HFFc6 (cell line): ENCODE data around the gene SCAPER. TPM values are rescaled to one million over a fixed set of nuclear protein-coding genes. Genes with fewer than 3 reads are reported as not detected.
"Not testable (repeated sequence)": the region's sequence is repeated elsewhere in the genome, so short reads cannot be mapped to it uniquely, and the experiment has no call there.

Experiments
- DNase-seq: peaks from one replicate; pipeline ENCODE4 v3.0.0-alpha.2; 2018
- H3K27ac Mint-ChIP-seq: 2 replicates; pipeline ENCODE4 v1.8.0; 2020; ENCODE audit warnings: mild to moderate bottlenecking, mixed read lengths
- H3K27me3 Mint-ChIP-seq: 2 replicates; pipeline ENCODE4 v1.8.0; 2021; ENCODE audit warnings: mild to moderate bottlenecking, moderate library complexity, mixed read lengths; ENCODE audit not compliant: insufficient read depth
- H3K36me3 Mint-ChIP-seq: 2 replicates; pipeline ENCODE4 v1.8.0; 2021; ENCODE audit warnings: low read depth, mixed read lengths
- H3K4me1 Mint-ChIP-seq: 2 replicates; pipeline ENCODE4 v1.8.0; 2020; ENCODE audit warnings: low read depth, mixed read lengths
- H3K4me3 Mint-ChIP-seq: 2 replicates; pipeline ENCODE4 v1.8.0; 2020; ENCODE audit warnings: mild to moderate bottlenecking, moderate library complexity, mixed read lengths
- H3K9me3 Mint-ChIP-seq: 2 replicates; pipeline ENCODE4 v1.8.0; 2020; ENCODE audit warnings: mild to moderate bottlenecking, mixed read lengths
- CTCF ChIP-seq: fragments of 200-600 bp; sonication (generic); IDR thresholded peaks from 2 replicates; pipeline ENCODE4 v1.5.0; 2021; ENCODE audit warnings: antibody characterized with exemption, mild to moderate bottlenecking
- total RNA-seq, 6 experiments: library from RNA; stranded (reverse); fragmentation: NEBNext Ultra II Directional; extraction: Animal tissue kit (Norgen Biotek cat#: 25700); gene quantifications; 2 replicates in 1 of 6; 3 replicates in 5 of 6; pipeline ENCODE4 v1.2.3, GENCODE V29; 2021

Gene SCAPER
- total RNA-seq, 6 experiments from 2014 or later, result 6.9 to 10.1 (median 8.1) TPM

- TF ChIP-seq CTCF, result no peak
- H3K27me3 Mint-ChIP-seq, result no peaks in the 10 kb centered on the region; the same call in 1 of the 2 replicates
- peaks cover 31% of the 10 kb centered on the region for H3K4me1 Mint-ChIP-seq
- peak overlapping the region; percentile 92 for H3K4me3 Mint-ChIP-seq
- H3K27ac Mint-ChIP-seq, result peak overlapping the region; percentile 78
- no peaks in the 10 kb centered on the region for H3K36me3 Mint-ChIP-seq
- DNase-seq, result no peak
- H3K9me3 Mint-ChIP-seq, result no peaks in the 10 kb centered on the region
Measured at GRCh38 chr15:76904461-76905012, 603 bp downstream of the SCAPER start.

- TF ChIP-seq CTCF, result peak; percentile 62
- peak overlapping the region; percentile 92 for H3K4me3 Mint-ChIP-seq
Measured at GRCh38 chr15:76903251-76903681, 1.9 kb downstream of the SCAPER start.

DNA sequence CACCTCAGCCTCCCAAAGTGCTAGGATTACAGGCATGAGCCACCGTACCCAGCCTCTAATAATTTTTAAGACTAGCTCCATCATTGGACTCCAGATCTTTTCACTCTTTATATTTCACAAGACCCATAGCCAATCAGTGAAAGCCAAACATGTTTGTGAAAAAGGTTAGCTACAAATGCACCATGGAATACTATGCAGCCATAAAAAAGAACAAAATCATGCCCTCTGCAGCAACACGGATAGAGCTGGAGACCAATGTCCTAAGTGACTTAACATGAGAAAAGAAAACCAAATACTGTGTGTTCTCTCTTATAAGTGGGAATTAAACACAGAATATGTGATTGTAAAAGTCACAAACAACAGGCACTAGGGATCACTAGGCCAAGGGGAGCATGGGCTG lies 3.2 kb downstream of the SCAPER start:
- H3K36me3 Mint-ChIP-seq, result no peaks in the 10 kb centered on the region
- H3K4me1 Mint-ChIP-seq, result peaks cover 31% of the 10 kb centered on the region
- no peak overlapping the region for H3K27ac Mint-ChIP-seq
- TF ChIP-seq CTCF, result no peak
- H3K4me3 Mint-ChIP-seq, result no peak overlapping the region
- no peaks in the 10 kb centered on the region; the same call in 1 of the 2 replicates for H3K27me3 Mint-ChIP-seq
- DNase-seq, result no peak
- no peaks in the 10 kb centered on the region for H3K9me3 Mint-ChIP-seq

More at GRCh38 chr15:76903251-76903681, 1.9 kb downstream of the SCAPER start:
- H3K27me3 Mint-ChIP-seq, result no peaks in the 10 kb centered on the region; the same call in 1 of the 2 replicates
- peak overlapping the region; percentile 78 for H3K27ac Mint-ChIP-seq
- H3K4me1 Mint-ChIP-seq, result peaks cover 31% of the 10 kb centered on the region
- peak; percentile 65 for DNase-seq
- no peaks in the 10 kb centered on the region for H3K36me3 Mint-ChIP-seq
- no peaks in the 10 kb centered on the region for H3K9me3 Mint-ChIP-seq

GRCh38 chr15:76899931-76900310 lies 5.2 kb downstream of the SCAPER start:
- not testable (repeated sequence) for DNase-seq, H3K4me3 Mint-ChIP-seq, H3K27me3 Mint-ChIP-seq, H3K9me3 Mint-ChIP-seq, H3K27ac Mint-ChIP-seq, H3K36me3 Mint-ChIP-seq
- H3K4me1 Mint-ChIP-seq, result peaks cover 21% of the 10 kb centered on the region

DNA sequence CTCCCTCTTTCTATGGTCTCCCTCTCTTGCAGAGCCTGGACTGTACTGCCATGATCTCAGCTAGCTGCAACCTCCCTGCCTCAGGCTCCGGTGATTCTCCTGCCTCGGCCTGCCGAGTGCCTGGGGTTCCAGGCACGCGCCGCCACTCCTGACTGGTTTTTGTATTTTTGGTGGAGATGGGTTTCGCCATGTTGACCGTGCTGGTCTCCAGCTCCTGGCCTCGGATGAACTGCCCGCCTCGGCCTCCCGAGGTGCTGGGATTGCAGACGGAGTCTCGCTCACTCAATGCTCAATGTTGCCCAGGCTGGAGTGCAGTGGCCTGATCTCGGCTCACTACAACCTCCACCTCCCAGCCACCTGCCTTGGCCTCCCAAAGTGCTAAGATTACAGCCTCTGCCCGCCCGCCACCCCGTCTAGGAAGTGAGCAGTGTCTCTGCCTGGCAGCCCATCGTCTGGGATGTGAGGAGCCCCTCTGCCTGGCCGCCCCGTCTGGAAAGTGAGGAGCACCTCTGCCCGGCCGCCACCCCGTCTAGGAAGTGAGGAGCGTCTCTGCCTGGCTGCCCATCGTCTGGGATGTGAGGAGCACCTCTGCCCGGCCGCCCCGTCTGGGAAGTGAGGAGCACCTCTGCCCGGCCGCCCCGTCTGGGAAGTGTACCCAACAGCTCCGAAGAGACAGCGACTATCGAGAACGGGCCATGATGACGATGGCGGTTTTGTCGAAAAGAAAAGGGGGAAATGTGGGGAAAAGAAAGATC lies 5.8 kb downstream of the SCAPER start:
- H3K27ac Mint-ChIP-seq, H3K36me3 Mint-ChIP-seq, H3K27me3 Mint-ChIP-seq, H3K4me3 Mint-ChIP-seq, H3K9me3 Mint-ChIP-seq, DNase-seq: not testable (repeated sequence)
- peaks cover 18% of the 10 kb centered on the region for H3K4me1 Mint-ChIP-seq

DNA sequence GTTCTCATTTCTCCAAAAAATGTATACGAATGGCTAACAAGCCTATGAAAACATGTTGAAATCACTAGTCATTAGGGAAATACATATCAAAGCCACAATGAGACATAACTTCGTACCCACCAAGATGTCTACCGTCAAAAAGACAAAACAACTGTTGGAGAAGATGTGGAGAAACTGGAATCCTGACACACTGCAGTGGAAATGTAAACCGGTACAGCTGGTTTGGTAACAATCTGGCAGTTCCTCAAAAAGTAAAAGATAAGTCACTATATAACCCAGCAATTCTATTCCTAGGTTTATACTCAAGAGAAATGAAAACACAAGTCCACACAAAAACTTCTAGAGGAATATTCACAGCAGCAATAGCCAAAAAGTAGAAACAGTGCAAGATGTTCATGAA lies 7.0 kb downstream of the SCAPER start:
- no peak overlapping the region for H3K4me3 Mint-ChIP-seq
- TF ChIP-seq CTCF, result no peak
- peaks cover 6% of the 10 kb centered on the region for H3K4me1 Mint-ChIP-seq
- H3K36me3 Mint-ChIP-seq, result no peaks in the 10 kb centered on the region
- H3K27me3 Mint-ChIP-seq, result no peaks in the 10 kb centered on the region
- no peaks in the 10 kb centered on the region for H3K9me3 Mint-ChIP-seq
- H3K27ac Mint-ChIP-seq, result no peak overlapping the region
- DNase-seq, result no peak
